HEK293 (cell line): Measurements from ENCODE around the gene PCSK6.

Experiments
- CTCF ChIA-PET: fragments of 350-600 bp; formaldehyde crosslinking; extraction: SDS; loops from one replicate; lab custom pipeline; 2021; ENCODE audit warnings: antibody characterized with exemption; lab: Yijun Ruan, JAX
- POLR2A ChIA-PET: fragments of 300-600 bp; formaldehyde crosslinking; extraction: SDS; loops from one replicate; lab custom pipeline; 2020; ENCODE audit warnings: antibody characterized with exemption, inconsistent platforms; lab: Yijun Ruan, JAX
- H3K27ac ChIP-seq: fragments of 200-500 bp; sonication (Bioruptor generic); 2 replicates; pipeline ENCODE4 v1.5.1; 2014; ENCODE audit warnings: low read depth, low read length, control low read depth, inconsistent platforms; ENCODE audit errors: extremely low read depth
- H3K36me3 ChIP-seq, 2 experiments: fragments of 200-500 bp in 1 of 2; sonication (Bioruptor generic) in 1 of 2; 1 replicate in 1 of 2; 2 replicates in 1 of 2; pipeline ENCODE4 v1.5.1; 2014 to 2017; ENCODE audit warnings: inconsistent platforms in 2 of 2, low read length in 2 of 2; ENCODE audit not compliant: control insufficient read depth in 2 of 2, insufficient read depth in 1 of 2
- H3K4me1 ChIP-seq: fragments of 200-500 bp; sonication (Bioruptor generic); 2 replicates; pipeline ENCODE4 v1.5.1; 2014; ENCODE audit warnings: mild to moderate bottlenecking, low read length, inconsistent platforms; ENCODE audit not compliant: control insufficient read depth, insufficient read depth
- H3K4me3 ChIP-seq: 2 replicates; pipeline ENCODE4 v1.5.1; 2011; ENCODE audit warnings: low read depth, mild to moderate bottlenecking, control low read depth, low read length, moderate library complexity
- H3K9me3 ChIP-seq: fragments of 200-500 bp; sonication (Bioruptor generic); 2 replicates; pipeline ENCODE4 v1.5.1; 2014; ENCODE audit warnings: low read depth, low read length, inconsistent platforms; ENCODE audit not compliant: control insufficient read depth, insufficient read depth
- GLI2 ChIP-seq: fragments of 450-650 bp; formaldehyde crosslinking; IDR thresholded peaks from 2 replicates; pipeline ENCODE4; 2017; ENCODE audit warnings: missing biosample characterization, missing genetic modification characterization, low read depth, borderline replicate concordance
- GLIS2 ChIP-seq: fragments of 450-650 bp; formaldehyde crosslinking; IDR thresholded peaks from 2 replicates; pipeline ENCODE4 v1.5.1; 2016; ENCODE audit warnings: missing biosample characterization, missing genetic modification characterization
- HOXD13 ChIP-seq: sonication (generic); formaldehyde crosslinking; IDR thresholded peaks from 2 replicates; pipeline ENCODE4 v1.8.0; 2022; ENCODE audit warnings: missing genetic modification reagents, borderline replicate concordance
- OSR2 ChIP-seq: fragments of 450-650 bp; formaldehyde crosslinking; IDR thresholded peaks from 2 replicates; pipeline ENCODE4 v1.5.1; 2016; ENCODE audit warnings: missing biosample characterization, missing genetic modification characterization
- RBAK ChIP-seq: fragments of 450-650 bp; formaldehyde crosslinking; IDR thresholded peaks from 2 replicates; pipeline ENCODE4 v1.5.1; 2016; ENCODE audit warnings: missing biosample characterization, missing genetic modification characterization
- SCRT1 ChIP-seq: fragments of 450-650 bp; formaldehyde crosslinking; IDR thresholded peaks from 2 replicates; pipeline ENCODE4 v1.5.1; 2016; ENCODE audit warnings: missing biosample characterization, missing genetic modification characterization, borderline replicate concordance
- SCRT2 ChIP-seq: fragments of 450-650 bp; formaldehyde crosslinking; IDR thresholded peaks from 2 replicates; pipeline ENCODE4 v1.5.1; 2016; ENCODE audit warnings: missing biosample characterization, missing genetic modification characterization
- SETDB1 ChIP-seq: IDR thresholded peaks from one replicate; pipeline ENCODE4 v1.6.1; 2017; ENCODE audit warnings: mild to moderate bottlenecking, low read length, moderate library complexity, mixed read lengths; ENCODE audit not compliant: insufficient read length
- WT1 ChIP-seq: fragments of 450-650 bp; formaldehyde crosslinking; IDR thresholded peaks from 2 replicates; pipeline ENCODE4 v1.5.1; 2016; ENCODE audit warnings: missing biosample characterization, missing genetic modification characterization
- ZBTB17 ChIP-seq: fragments of 450-650 bp; formaldehyde crosslinking; IDR thresholded peaks from 2 replicates; pipeline ENCODE4 v1.5.1; 2016; ENCODE audit warnings: missing biosample characterization, missing genetic modification characterization
- ZBTB26 ChIP-seq: fragments of 450-650 bp; formaldehyde crosslinking; optimal IDR thresholded peaks from 2 replicates; pipeline ENCODE3; 2016; ENCODE audit warnings: missing biosample characterization, mild to moderate bottlenecking, missing genetic modification characterization
- ZBTB48 ChIP-seq: fragments of 450-650 bp; formaldehyde crosslinking; IDR thresholded peaks from 2 replicates; pipeline ENCODE4 v1.5.1; 2016; ENCODE audit warnings: missing biosample characterization, missing genetic modification characterization
- ZNF19 ChIP-seq: fragments of 450-650 bp; formaldehyde crosslinking; IDR thresholded peaks from 2 replicates; pipeline ENCODE4; 2016; ENCODE audit warnings: missing biosample characterization, missing genetic modification characterization, low read depth
- ZNF223 ChIP-seq: fragments of 450-650 bp; formaldehyde crosslinking; IDR thresholded peaks from 2 replicates; pipeline ENCODE4 v1.5.1; 2016; ENCODE audit warnings: missing biosample characterization, missing genetic modification characterization
- ZNF23 ChIP-seq: fragments of 450-650 bp; formaldehyde crosslinking; IDR thresholded peaks from 2 replicates; pipeline ENCODE4 v1.5.1; 2016; ENCODE audit warnings: missing biosample characterization, missing genetic modification characterization, borderline replicate concordance
- ZNF274 ChIP-seq, 2 experiments: fragments of 200-500 bp in 1 of 2; fragments of 450-650 bp in 1 of 2; sonication (Bioruptor generic) in 1 of 2; formaldehyde crosslinking in 1 of 2; IDR thresholded peaks; 2 replicates each; pipeline versions ENCODE4 v1.5.1 to v1.6.1; 2014 to 2016; ENCODE audit warnings: borderline replicate concordance in 1 of 2, inconsistent platforms in 1 of 2, low read length in 1 of 2, missing biosample characterization in 1 of 2, missing genetic modification characterization in 1 of 2
- ZNF292 ChIP-seq: fragments of 450-650 bp; formaldehyde crosslinking; IDR thresholded peaks from 2 replicates; pipeline ENCODE4 v1.5.1; 2016; ENCODE audit warnings: low read depth, missing biosample characterization, missing genetic modification characterization, borderline replicate concordance
- ZNF335 ChIP-seq: fragments of 450-650 bp; formaldehyde crosslinking; conservative IDR thresholded peaks from 2 replicates; pipeline ENCODE4 v1.5.1; 2016; ENCODE audit warnings: missing biosample characterization, missing genetic modification characterization
- ZNF391 ChIP-seq: fragments of 450-650 bp; formaldehyde crosslinking; IDR thresholded peaks from 2 replicates; pipeline ENCODE4 v1.5.1; 2016; ENCODE audit warnings: low read depth, missing biosample characterization, missing genetic modification characterization, borderline replicate concordance
- ZNF433 ChIP-seq: fragments of 450-650 bp; formaldehyde crosslinking; IDR thresholded peaks from 2 replicates; pipeline ENCODE4 v1.5.1; 2016; ENCODE audit warnings: missing biosample characterization, missing genetic modification characterization, low read depth
- ZNF548 ChIP-seq: fragments of 450-650 bp; formaldehyde crosslinking; IDR thresholded peaks from 2 replicates; pipeline ENCODE4 v1.5.1; 2016; ENCODE audit warnings: missing biosample characterization, missing genetic modification characterization
- ZNF560 ChIP-seq: fragments of 450-650 bp; formaldehyde crosslinking; IDR thresholded peaks from 2 replicates; pipeline ENCODE4 v1.5.1; 2017; ENCODE audit warnings: missing biosample characterization, missing genetic modification characterization, borderline replicate concordance
- ZNF654 ChIP-seq: fragments of 450-650 bp; formaldehyde crosslinking; IDR thresholded peaks from 2 replicates; pipeline ENCODE4 v1.5.1; 2016; ENCODE audit warnings: low read depth, missing biosample characterization, missing genetic modification characterization
- ZNF776 ChIP-seq: fragments of 450-650 bp; formaldehyde crosslinking; IDR thresholded peaks from 2 replicates; pipeline ENCODE4 v1.5.0; 2017; ENCODE audit warnings: missing biosample characterization, missing genetic modification characterization, borderline replicate concordance
- ZNF792 ChIP-seq: fragments of 450-650 bp; formaldehyde crosslinking; IDR thresholded peaks from 2 replicates; pipeline ENCODE4 v1.5.1; 2016; ENCODE audit warnings: missing biosample characterization, missing genetic modification characterization
- ZSCAN23 ChIP-seq: fragments of 450-650 bp; formaldehyde crosslinking; IDR thresholded peaks from 2 replicates; pipeline ENCODE4 v1.5.1; 2016; ENCODE audit warnings: missing biosample characterization, missing genetic modification characterization
- TF ChIP-seq, protein P1 (sequence below): fragments of 450-650 bp; formaldehyde crosslinking; IDR thresholded peaks from 2 replicates; pipeline ENCODE4 v1.5.1; 2016; ENCODE audit warnings: missing biosample characterization, missing genetic modification characterization, borderline replicate concordance

The PCSK6 gene

DNA sequence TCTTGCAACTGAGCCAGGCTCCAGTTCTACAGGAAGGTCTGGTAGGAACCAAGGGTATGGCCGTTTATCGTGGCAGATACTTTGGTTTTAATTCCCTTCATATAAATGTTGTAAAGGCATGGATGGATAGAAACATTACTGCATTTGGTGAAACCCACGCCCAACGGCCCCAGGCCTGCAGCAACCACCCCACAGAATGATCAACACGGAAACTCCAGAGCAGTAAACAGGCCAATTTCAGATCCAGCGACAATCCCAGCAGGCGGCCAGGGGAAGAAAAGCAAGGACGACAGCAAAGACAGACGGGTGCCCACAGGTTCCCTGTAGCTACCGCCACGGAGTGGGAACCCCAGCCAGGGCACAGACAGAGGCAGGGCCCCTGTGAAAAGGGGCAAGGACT, 32.6 kb upstream of the PCSK6 start:
- Histone ChIP-seq H3K4me1 (no peaks in the 10 kb centered on the region), H3K27ac (no peak overlapping the region), H3K9me3 (peaks cover 5% of the 10 kb centered on the region; the same call in 1 of the 2 replicates), H3K36me3 (no peaks in the 10 kb centered on the region), H3K4me3 (no peak overlapping the region)
- POLR2A ChIA-PET = interaction anchor here (0.5 kb wide), 1 partner anchor 55 kb away, joined by 4 read pairs; no protein-coding TSS in a partner anchor
- no peak for TF ChIP-seq SCRT1 (tag by site-specific recombination)
- no peak for TF ChIP-seq OSR2 (tag by site-specific recombination)
- no peak for TF ChIP-seq ZNF654
- TF ChIP-seq ZNF335 = no peak
- no peak for TF ChIP-seq ZBTB48 (tag by site-specific recombination)
- TF ChIP-seq ZNF19 = no peak
- CTCF ChIA-PET = no interaction called here

DNA sequence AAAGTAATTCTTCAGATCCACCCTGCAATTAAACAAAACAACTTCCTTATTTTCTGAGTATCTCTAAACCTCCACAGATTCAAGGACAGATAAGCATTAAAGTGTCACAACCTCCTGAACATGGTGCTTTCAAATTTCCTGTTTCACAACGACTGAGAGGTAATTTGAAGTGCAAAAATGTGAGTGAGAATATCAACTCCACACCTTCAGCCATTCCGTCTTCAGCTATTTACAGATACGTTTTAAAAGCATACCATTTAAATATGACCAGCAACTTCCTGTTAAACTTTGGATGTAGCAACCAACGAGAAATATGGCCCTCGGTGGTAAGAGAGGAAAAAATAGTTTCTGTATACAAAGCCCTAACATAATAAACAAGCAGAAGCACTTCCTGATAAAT, 32.1 kb upstream of the PCSK6 start:
- Histone ChIP-seq H3K4me1 (no peaks in the 10 kb centered on the region), H3K27ac (no peak overlapping the region)
- ChIA-PET POLR2A (interaction anchor here (0.5 kb wide), 1 partner anchor 56 kb away, joined by 4 read pairs; no protein-coding TSS in a partner anchor), CTCF (interaction anchor here (0.5 kb wide), 1 partner anchor 119 kb away, joined by 3 read pairs; no protein-coding TSS in a partner anchor)
- TF ChIP-seq ZNF223 (tag by site-specific recombination) = no peak
- no peak for TF ChIP-seq ZNF391 (tag by site-specific recombination)
- no peak for TF ChIP-seq ZNF548 (tag by site-specific recombination)
- TF ChIP-seq, all 188 proteins: peak for 0
- H3K4me3 ChIP-seq = no peak overlapping the region
- H3K36me3 ChIP-seq = no peaks in the 10 kb centered on the region
- H3K9me3 ChIP-seq = peaks cover 8% of the 10 kb centered on the region

DNA sequence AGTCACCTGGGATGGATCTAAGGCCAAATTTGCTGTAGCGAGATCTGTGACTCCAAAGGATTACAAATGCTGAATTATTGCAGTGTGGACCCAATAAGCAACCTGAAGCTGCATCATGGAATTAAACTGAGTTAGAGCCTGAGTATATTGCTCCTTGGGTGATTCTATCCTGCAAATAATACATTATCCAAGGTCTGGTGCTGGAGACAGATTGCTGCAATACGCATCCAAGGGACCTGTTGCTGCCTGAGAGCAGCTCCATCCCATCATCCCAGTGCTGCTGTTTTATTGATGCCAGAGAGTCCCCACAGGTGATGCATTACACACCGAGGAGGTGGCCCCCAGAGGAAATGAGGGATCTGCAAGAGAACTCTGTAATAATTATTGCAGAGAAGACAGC, 31.6 kb upstream of the PCSK6 start:
- H3K4me1 ChIP-seq = no peaks in the 10 kb centered on the region
- TF ChIP-seq SCRT1 (tag by site-specific recombination) = peak; percentile 62; the same call in 1 of the 2 replicates
- TF ChIP-seq GLIS2 (tag by site-specific recombination) = no peak
- no peak for TF ChIP-seq ZNF560 (tag by site-specific recombination)
- peak; percentile 87 for TF ChIP-seq SCRT2 (tag by site-specific recombination)
- TF ChIP-seq ZNF792 = no peak
- TF ChIP-seq ZBTB17 (tag by site-specific recombination) = no peak
- TF ChIP-seq, all 188 proteins: peak for 2
- ChIA-PET CTCF (interaction anchor here (0.5 kb wide), 1 partner anchor 120 kb away, joined by 3 read pairs; no protein-coding TSS in a partner anchor), POLR2A (no interaction called here)
- no peak overlapping the region for H3K27ac ChIP-seq
- H3K9me3 ChIP-seq = peaks cover 11% of the 10 kb centered on the region
- no peaks in the 10 kb centered on the region for H3K36me3 ChIP-seq
- H3K4me3 ChIP-seq = no peak overlapping the region

GRCh38 chr15:101520395-101520794, 30.9 kb upstream of the PCSK6 start:
- no peaks in the 10 kb centered on the region for H3K36me3 ChIP-seq
- H3K9me3 ChIP-seq = peaks cover 16% of the 10 kb centered on the region
- POLR2A ChIA-PET = no interaction called here
- no peaks in the 10 kb centered on the region for H3K4me1 ChIP-seq
- CTCF ChIA-PET = interaction anchor here (1.2 kb wide), 2 partner anchors 16 to 18 kb away, joined by 5 to 6 read pairs; no protein-coding TSS in a partner anchor
- no peak overlapping the region for H3K27ac ChIP-seq
- H3K4me3 ChIP-seq = no peak overlapping the region
- no peak for TF ChIP-seq ZNF274 (IDR thresholded peaks at IDR 0.05; ENCODE audit: low read length)
- no peak for TF ChIP-seq ZNF274 (tag by site-specific recombination; IDR thresholded peaks at IDR 0.05; ENCODE audit: borderline replicate concordance)
- TF ChIP-seq, protein P1, sequence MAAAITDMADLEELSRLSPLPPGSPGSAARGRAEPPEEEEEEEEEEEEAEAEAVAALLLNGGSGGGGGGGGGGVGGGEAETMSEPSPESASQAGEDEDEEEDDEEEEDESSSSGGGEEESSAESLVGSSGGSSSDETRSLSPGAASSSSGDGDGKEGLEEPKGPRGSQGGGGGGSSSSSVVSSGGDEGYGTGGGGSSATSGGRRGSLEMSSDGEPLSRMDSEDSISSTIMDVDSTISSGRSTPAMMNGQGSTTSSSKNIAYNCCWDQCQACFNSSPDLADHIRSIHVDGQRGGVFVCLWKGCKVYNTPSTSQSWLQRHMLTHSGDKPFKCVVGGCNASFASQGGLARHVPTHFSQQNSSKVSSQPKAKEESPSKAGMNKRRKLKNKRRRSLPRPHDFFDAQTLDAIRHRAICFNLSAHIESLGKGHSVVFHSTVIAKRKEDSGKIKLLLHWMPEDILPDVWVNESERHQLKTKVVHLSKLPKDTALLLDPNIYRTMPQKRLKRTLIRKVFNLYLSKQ (tag by site-specific recombination) = no peak
- no peak for TF ChIP-seq WT1 (tag by site-specific recombination)
- TF ChIP-seq GLI2 = no peak
- TF ChIP-seq ZNF433 = no peak
- TF ChIP-seq RBAK (tag by site-specific recombination) = no peak
- no peak for TF ChIP-seq HOXD13
- TF ChIP-seq SETDB1 = no peak
- TF ChIP-seq ZNF292 = no peak
- no peak for TF ChIP-seq ZNF776 (tag by site-specific recombination)
- no peak for TF ChIP-seq ZSCAN23 (tag by site-specific recombination)
- no peak for TF ChIP-seq ZBTB17 (tag by site-specific recombination)
- no peak for TF ChIP-seq ZBTB26 (tag by site-specific recombination)
- no peak for TF ChIP-seq ZNF23 (tag by site-specific recombination)
